ENCODE results near the gene ORC6. TPM values are rescaled to one million over a fixed set of nuclear protein-coding genes. Genes with fewer than 3 reads are reported as not detected.
"Not testable (repeated sequence)": the region's sequence is repeated elsewhere in the genome, so short reads cannot be mapped to it uniquely, and the experiment has no call there.

ORC6 gene
- total and polyA plus RNA-seq, 2 donors (not counting 1 experiment from before 2014, with no cell fraction given), result 5.0 to 9.5 TPM

- H2AFZ ChIP-seq (ENCODE audit: low read length), result no peak overlapping the region
- H3K27ac ChIP-seq (ENCODE audit: insufficient read depth, low read length), result no peak overlapping the region
- peaks cover 7% of the 10 kb centered on the region for H3K36me3 ChIP-seq (ENCODE audit: control insufficient read depth, insufficient read depth, low read length)
- no peaks in the 10 kb centered on the region for H4K20me1 ChIP-seq (ENCODE audit: control insufficient read depth, extremely low read depth, insufficient read depth, low read length)
- DNase-seq (ENCODE audit: low read depth in 2 of 2), result no peak
- H3K4me1 ChIP-seq (ENCODE audit: control insufficient read depth, extremely low read depth, insufficient read depth, low read length), result no peaks in the 10 kb centered on the region
- H3K27me3 ChIP-seq (ENCODE audit: control insufficient read depth, insufficient read depth, low read length), result no peaks in the 10 kb centered on the region
- no peak for TF ChIP-seq CTCF (conservative IDR thresholded peaks at IDR 0.05 in 1 of 2, IDR thresholded peaks at IDR 0.05 in 1 of 2; ENCODE audit: low read depth in 1 of 2, low read length in 2 of 2)
- TF ChIP-seq EZH2 (IDR thresholded peaks at IDR 0.05; ENCODE audit: low read length, missing control alignments), result no peak
- no peak overlapping the region for H3K4me3 ChIP-seq (replicated peaks in 1 of 4; ENCODE audit: control extremely low read depth in 1 of 4, insufficient read depth in 1 of 4, low read depth in 3 of 4, low read length in 4 of 4)
- H3K4me2 ChIP-seq (ENCODE audit: extremely low read depth, insufficient read depth, low read length), result no peak overlapping the region
- no peaks in the 10 kb centered on the region for H3K9me3 ChIP-seq (ENCODE audit: control insufficient read depth, insufficient read depth, low read depth, low read length)
- no peaks in the 10 kb centered on the region for H3K79me2 ChIP-seq (ENCODE audit: control insufficient read depth, insufficient read depth, low read length)
- H3K9ac ChIP-seq (ENCODE audit: insufficient read depth, low read length), result no peak overlapping the region
These were observed 30.5 kb upstream of the ORC6 start for GRCh38 chr16:46658925-46659324.

- Histone ChIP-seq H3K36me3 (ENCODE audit: control insufficient read depth, insufficient read depth, low read length) (peaks cover 7% of the 10 kb centered on the region), H3K9me3 (ENCODE audit: control insufficient read depth, insufficient read depth, low read depth, low read length) (no peaks in the 10 kb centered on the region)
- no peak for TF ChIP-seq CTCF (conservative IDR thresholded peaks at IDR 0.05 in 1 of 2, IDR thresholded peaks at IDR 0.05 in 1 of 2; ENCODE audit: low read depth in 1 of 2, low read length in 2 of 2)
- no peak for TF ChIP-seq EZH2 (IDR thresholded peaks at IDR 0.05; ENCODE audit: low read length, missing control alignments)
These were observed 27.3 kb upstream of the ORC6 start for GRCh38 chr16:46662123-46662522.

GRCh38 chr16:46673320-46674013, 16.0 kb upstream of the ORC6 start:
- Histone ChIP-seq H3K9ac (ENCODE audit: insufficient read depth, low read length) (no peak overlapping the region), H3K79me2 (ENCODE audit: control insufficient read depth, insufficient read depth, low read length) (no peaks in the 10 kb centered on the region), H3K27me3 (ENCODE audit: control insufficient read depth, insufficient read depth, low read length) (no peaks in the 10 kb centered on the region), H3K36me3 (ENCODE audit: control insufficient read depth, insufficient read depth, low read length) (no peaks in the 10 kb centered on the region), H2AFZ (ENCODE audit: low read length) (no peak overlapping the region), H3K27ac (ENCODE audit: insufficient read depth, low read length) (no peak overlapping the region), H3K9me3 (ENCODE audit: control insufficient read depth, insufficient read depth, low read depth, low read length) (no peaks in the 10 kb centered on the region), H4K20me1 (ENCODE audit: control insufficient read depth, extremely low read depth, insufficient read depth, low read length) (no peaks in the 10 kb centered on the region), H3K4me2 (ENCODE audit: extremely low read depth, insufficient read depth, low read length) (no peak overlapping the region), H3K4me1 (ENCODE audit: control insufficient read depth, extremely low read depth, insufficient read depth, low read length) (no peaks in the 10 kb centered on the region), H3K4me3 (replicated peaks in 1 of 4; ENCODE audit: control extremely low read depth in 1 of 4, insufficient read depth in 1 of 4, low read depth in 3 of 4, low read length in 4 of 4) (no peak overlapping the region)
- DNase-seq (ENCODE audit: low read depth in 2 of 2), result peak; percentile 50 to 72
- TF ChIP-seq EZH2 (IDR thresholded peaks at IDR 0.05; ENCODE audit: low read length, missing control alignments), result no peak
- TF ChIP-seq CTCF (conservative IDR thresholded peaks at IDR 0.05 in 1 of 2, IDR thresholded peaks at IDR 0.05 in 1 of 2; ENCODE audit: low read depth in 1 of 2, low read length in 2 of 2), result peak; percentile 98

More at GRCh38 chr16:46662123-46662522, 27.3 kb upstream of the ORC6 start:
- H3K79me2 ChIP-seq (ENCODE audit: control insufficient read depth, insufficient read depth, low read length), result no peaks in the 10 kb centered on the region
- no peak overlapping the region for H3K4me3 ChIP-seq (replicated peaks in 1 of 4; ENCODE audit: control extremely low read depth in 1 of 4, insufficient read depth in 1 of 4, low read depth in 3 of 4, low read length in 4 of 4)
- no peak overlapping the region for H3K9ac ChIP-seq (ENCODE audit: insufficient read depth, low read length)
- H3K27me3 ChIP-seq (ENCODE audit: control insufficient read depth, insufficient read depth, low read length), result no peaks in the 10 kb centered on the region
- H3K4me1 ChIP-seq (ENCODE audit: control insufficient read depth, extremely low read depth, insufficient read depth, low read length), result no peaks in the 10 kb centered on the region
- H4K20me1 ChIP-seq (ENCODE audit: control insufficient read depth, extremely low read depth, insufficient read depth, low read length), result no peaks in the 10 kb centered on the region
- H2AFZ ChIP-seq (ENCODE audit: low read length), result no peak overlapping the region
- DNase-seq (ENCODE audit: low read depth in 2 of 2), result no peak
- H3K27ac ChIP-seq (ENCODE audit: insufficient read depth, low read length), result no peak overlapping the region
- no peak overlapping the region for H3K4me2 ChIP-seq (ENCODE audit: extremely low read depth, insufficient read depth, low read length)

- not testable (repeated sequence) for H3K79me2 ChIP-seq (ENCODE audit: control insufficient read depth, insufficient read depth, low read length); H3K27ac ChIP-seq (ENCODE audit: insufficient read depth, low read length); H3K9me3 ChIP-seq (ENCODE audit: control insufficient read depth, insufficient read depth, low read depth, low read length); H3K4me2 ChIP-seq (ENCODE audit: extremely low read depth, insufficient read depth, low read length); H3K4me3 ChIP-seq (replicated peaks in 1 of 4; ENCODE audit: control extremely low read depth in 1 of 4, insufficient read depth in 1 of 4, low read depth in 3 of 4, low read length in 4 of 4); H3K9ac ChIP-seq (ENCODE audit: insufficient read depth, low read length); H2AFZ ChIP-seq (ENCODE audit: low read length); H4K20me1 ChIP-seq (ENCODE audit: control insufficient read depth, extremely low read depth, insufficient read depth, low read length); H3K27me3 ChIP-seq (ENCODE audit: control insufficient read depth, insufficient read depth, low read length); DNase-seq (ENCODE audit: low read depth in 2 of 2); H3K4me1 ChIP-seq (ENCODE audit: control insufficient read depth, extremely low read depth, insufficient read depth, low read length); H3K36me3 ChIP-seq (ENCODE audit: control insufficient read depth, insufficient read depth, low read length)
These were observed 11.5 kb upstream of the ORC6 start for GRCh38 chr16:46677943-46678342.

GRCh38 chr16:46681867-46682266, 7.6 kb upstream of the ORC6 start:
- H3K4me3 ChIP-seq (replicated peaks in 1 of 4; ENCODE audit: control extremely low read depth in 1 of 4, insufficient read depth in 1 of 4, low read depth in 3 of 4, low read length in 4 of 4); H3K27me3 ChIP-seq (ENCODE audit: control insufficient read depth, insufficient read depth, low read length); H3K27ac ChIP-seq (ENCODE audit: insufficient read depth, low read length); DNase-seq (ENCODE audit: low read depth in 2 of 2); H2AFZ ChIP-seq (ENCODE audit: low read length); H3K9me3 ChIP-seq (ENCODE audit: control insufficient read depth, insufficient read depth, low read depth, low read length); H3K36me3 ChIP-seq (ENCODE audit: control insufficient read depth, insufficient read depth, low read length); H3K9ac ChIP-seq (ENCODE audit: insufficient read depth, low read length); H3K4me2 ChIP-seq (ENCODE audit: extremely low read depth, insufficient read depth, low read length); H3K4me1 ChIP-seq (ENCODE audit: control insufficient read depth, extremely low read depth, insufficient read depth, low read length); H4K20me1 ChIP-seq (ENCODE audit: control insufficient read depth, extremely low read depth, insufficient read depth, low read length): not testable (repeated sequence)
- H3K79me2 ChIP-seq (ENCODE audit: control insufficient read depth, insufficient read depth, low read length), result peaks cover 40% of the 10 kb centered on the region

Measured in fibroblast of lung (primary cell).